ENCODE measurements around the gene ZBTB16. TPM values are rescaled to one million over a fixed set of nuclear protein-coding genes. Genes with fewer than 3 reads are reported as not detected.

ZBTB16 gene
- total and polyA plus RNA-seq, 2 of the 13 experiments (the other 11 are each of a cell fraction or from before 2014, with no cell fraction given), result not detected

- TF ChIP-seq ZNF639 (CRISPR knock-in tag; conservative IDR thresholded peaks at IDR 0.05) (no peak), FOXA3 (CRISPR knock-in tag; IDR thresholded peaks at IDR 0.05) (no peak), MTERF4 (CRISPR knock-in tag; IDR thresholded peaks at IDR 0.05) (no peak), ZNF335 (CRISPR knock-in tag; IDR thresholded peaks at IDR 0.05) (no peak), ZNF567 (CRISPR knock-in tag; IDR thresholded peaks at IDR 0.05; ENCODE audit: borderline replicate concordance) (no peak), ZNF784 (CRISPR knock-in tag; IDR thresholded peaks at IDR 0.05; ENCODE audit: borderline replicate concordance) (no peak), ZNF225 (CRISPR knock-in tag; IDR thresholded peaks at IDR 0.05) (no peak), ZNF776 (CRISPR knock-in tag; IDR thresholded peaks at IDR 0.05) (no peak), PRMT3 (CRISPR knock-in tag; IDR thresholded peaks at IDR 0.05; ENCODE audit: borderline replicate concordance, low read depth) (no peak)
These were observed 166.8 kb downstream of the ZBTB16 start (continued) for GRCh38 chr11:114226356-114226755.

Data from HepG2 (cell line).